Kidney epithelial cell (primary cell): ENCODE data around the gene SPNS3. TPM values are rescaled to one million over a fixed set of nuclear protein-coding genes. Genes with fewer than 3 reads are reported as not detected.
A peak's percentile ranks its signal among the peaks of the same experiment; 100 is the strongest.

Experiments
- DNase-seq: peaks from one replicate; pipeline ENCODE4 v3.0.0-alpha.2; 2010; ENCODE audit warnings: low read depth
- H3K27me3 ChIP-seq: 2 replicates; pipeline ENCODE4 v1.6.0; 2011; ENCODE audit warnings: low read length; ENCODE audit not compliant: control insufficient read depth, insufficient read depth
- H3K36me3 ChIP-seq: 2 replicates; pipeline ENCODE4 v1.5.1; 2011; ENCODE audit warnings: low read length; ENCODE audit not compliant: control insufficient read depth, insufficient read depth
- H3K4me3 ChIP-seq: 2 replicates; pipeline ENCODE4 v1.5.1; 2011; ENCODE audit warnings: low read depth, mild to moderate bottlenecking, control low read depth, low read length
- CTCF ChIP-seq: IDR thresholded peaks from 2 replicates; pipeline ENCODE4 v1.5.1; 2011; ENCODE audit warnings: mild to moderate bottlenecking, moderate library complexity, low read length, control low read depth, inconsistent platforms; ENCODE audit not compliant: insufficient read depth, poor library complexity, severe bottlenecking
- total RNA-seq: library from RNA; depleted of rRNA; stranded (reverse); fragments of >200 nt; gene quantifications from 2 replicates; pipeline ENCODE4 v1.2.3, GENCODE V29; 2015

Gene SPNS3
- total RNA-seq, 1 donor from 2014 or later = 0.58 TPM

- DNase-seq = no peak
- H3K27me3 ChIP-seq = no peaks in the 10 kb centered on the region
- H3K4me3 ChIP-seq = no peak overlapping the region
- H3K36me3 ChIP-seq = no peaks in the 10 kb centered on the region
- no peak for TF ChIP-seq CTCF
Observed at GRCh38 chr17:4417129-4417667, 16.5 kb upstream of the SPNS3 start.

- no peak for DNase-seq
- Histone ChIP-seq H3K27me3 (no peaks in the 10 kb centered on the region), H3K4me3 (no peak overlapping the region), H3K36me3 (no peaks in the 10 kb centered on the region)
- peak; percentile 72 for TF ChIP-seq CTCF
Observed at GRCh38 chr17:4420692-4421131, 13.0 kb upstream of the SPNS3 start.

GRCh38 chr17:4422864-4423263, 10.9 kb upstream of the SPNS3 start:
- DNase-seq = no peak
- Histone ChIP-seq H3K36me3 (no peaks in the 10 kb centered on the region), H3K27me3 (no peaks in the 10 kb centered on the region), H3K4me3 (no peak overlapping the region)
- no peak for TF ChIP-seq CTCF

GRCh38 chr17:4425398-4425797, 8.3 kb upstream of the SPNS3 start:
- H3K27me3 ChIP-seq = no peaks in the 10 kb centered on the region
- H3K36me3 ChIP-seq = no peaks in the 10 kb centered on the region
- H3K4me3 ChIP-seq = no peak overlapping the region
- TF ChIP-seq CTCF = no peak
- DNase-seq = no peak

- Histone ChIP-seq H3K36me3 (no peaks in the 10 kb centered on the region), H3K4me3 (no peak overlapping the region), H3K27me3 (no peaks in the 10 kb centered on the region)
- no peak for TF ChIP-seq CTCF
- no peak for DNase-seq
Observed at GRCh38 chr17:4426499-4427208, 7.1 kb upstream of the SPNS3 start.

- DNase-seq = no peak
- H3K36me3 ChIP-seq = no peaks in the 10 kb centered on the region
- H3K4me3 ChIP-seq = no peak overlapping the region
- no peak for TF ChIP-seq CTCF
- H3K27me3 ChIP-seq = no peaks in the 10 kb centered on the region
Observed at GRCh38 chr17:4427505-4427904, 6.2 kb upstream of the SPNS3 start.
